ENCODE measurements around the gene SLCO2B1.

SLCO2B1 gene

GRCh38 chr11:75201771-75202170 lies 50.9 kb downstream of the SLCO2B1 start:
- no peak for TF ChIP-seq ZNF274 (IDR thresholded peaks at IDR 0.05; ENCODE audit: low read depth, low read length)

GRCh38 chr11:75202195-75202594 lies 51.3 kb downstream of the SLCO2B1 start:
- no peak for TF ChIP-seq ZNF274 (IDR thresholded peaks at IDR 0.05; ENCODE audit: low read depth, low read length)
- no peak overlapping the region for H3K4me3 ChIP-seq (ENCODE audit: low read length)

More at GRCh38 chr11:75201771-75202170, 50.9 kb downstream of the SLCO2B1 start:
- H3K4me3 ChIP-seq (ENCODE audit: low read length), result no peak overlapping the region

- no peak overlapping the region for H3K4me3 ChIP-seq (ENCODE audit: low read length)
- TF ChIP-seq ZNF274 (IDR thresholded peaks at IDR 0.05; ENCODE audit: low read depth, low read length), result no peak
Measured at GRCh38 chr11:75203138-75203537, 52.2 kb downstream of the SLCO2B1 start.

GRCh38 chr11:75203641-75204011 lies 52.7 kb downstream of the SLCO2B1 start:
- no peak overlapping the region for H3K4me3 ChIP-seq (ENCODE audit: low read length)
- no peak for TF ChIP-seq ZNF274 (IDR thresholded peaks at IDR 0.05; ENCODE audit: low read depth, low read length)

DNA sequence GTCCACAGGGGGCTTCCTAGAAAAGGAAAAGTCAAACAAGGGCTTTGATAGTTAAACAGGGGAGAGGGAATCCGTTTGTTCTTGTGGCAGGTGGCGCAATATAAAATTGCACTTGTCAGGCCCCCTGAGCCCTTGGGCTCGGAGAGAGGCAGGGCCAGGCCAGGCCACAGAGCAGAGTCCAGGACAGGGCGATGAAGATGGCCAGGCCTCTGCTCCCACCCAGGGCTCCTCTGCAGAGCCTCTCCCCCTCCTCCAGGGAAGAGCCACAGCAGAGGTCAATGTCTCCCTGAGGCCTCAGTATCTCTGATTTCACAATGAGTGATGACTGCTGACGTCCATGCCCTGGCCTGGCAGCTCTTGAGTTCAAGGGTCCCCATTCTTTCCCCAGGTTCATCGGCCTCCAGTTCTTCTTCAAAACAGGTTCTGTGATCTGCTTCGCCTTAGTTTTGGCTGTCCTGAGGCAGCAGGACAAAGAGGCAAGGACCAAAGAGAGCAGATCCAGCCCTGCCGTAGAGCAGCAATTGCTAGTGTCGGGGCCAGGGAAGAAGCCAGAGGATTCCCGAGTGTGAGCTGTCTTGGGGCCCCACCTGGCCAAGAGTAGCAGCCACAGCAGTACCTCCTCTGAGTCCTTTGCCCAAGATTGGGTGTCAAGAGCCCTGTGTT lies 53.2 kb downstream of the SLCO2B1 start:
- no peak overlapping the region for H3K4me3 ChIP-seq (ENCODE audit: low read length)
- TF ChIP-seq ZNF274 (IDR thresholded peaks at IDR 0.05; ENCODE audit: low read depth, low read length), result no peak

DNA sequence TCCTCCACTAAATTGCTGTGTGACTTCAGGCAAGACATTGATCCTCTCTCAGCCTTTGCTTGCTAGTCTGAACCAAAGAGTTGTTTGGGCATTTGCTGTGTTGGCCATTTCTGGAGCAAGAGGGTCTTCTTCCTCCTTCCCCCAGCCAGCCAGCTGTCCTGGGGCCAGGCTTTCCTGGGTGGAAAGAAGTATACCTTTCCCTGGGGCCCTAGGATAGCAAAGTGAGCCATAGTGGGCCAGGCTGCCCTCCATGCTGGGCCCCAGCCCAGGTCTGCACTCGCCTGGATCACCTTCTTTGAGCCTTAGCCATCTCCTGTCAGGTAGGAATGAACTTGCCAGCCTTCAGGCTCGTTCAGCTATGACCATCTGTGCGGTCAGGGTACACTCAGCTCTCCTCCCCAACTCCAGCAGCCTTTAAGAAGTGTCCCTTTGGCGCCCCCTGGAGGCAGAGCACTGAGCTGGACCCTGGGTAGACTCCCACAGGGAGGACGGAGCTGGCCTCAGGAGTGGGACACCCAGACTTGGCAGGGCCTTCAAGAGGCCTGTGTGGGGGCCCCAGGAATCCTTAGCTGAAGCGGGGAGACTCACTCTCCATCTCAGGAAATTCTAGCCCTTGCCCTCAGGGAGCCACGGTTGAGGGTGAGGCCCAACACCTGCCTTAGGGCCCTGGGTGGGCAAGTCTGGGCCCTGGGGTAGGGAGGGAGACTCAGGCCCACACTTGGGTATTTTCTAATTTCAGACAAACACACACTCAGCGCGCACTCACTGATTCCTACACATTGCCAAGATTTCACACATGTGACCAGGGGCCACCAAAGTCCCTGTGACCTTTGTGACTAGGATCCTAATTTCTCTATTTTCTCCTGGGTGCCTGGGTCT lies 54.0 kb downstream of the SLCO2B1 start:
- no peak overlapping the region for H3K4me3 ChIP-seq (ENCODE audit: low read length)
- TF ChIP-seq ZNF274 (IDR thresholded peaks at IDR 0.05; ENCODE audit: low read depth, low read length), result no peak

DNA sequence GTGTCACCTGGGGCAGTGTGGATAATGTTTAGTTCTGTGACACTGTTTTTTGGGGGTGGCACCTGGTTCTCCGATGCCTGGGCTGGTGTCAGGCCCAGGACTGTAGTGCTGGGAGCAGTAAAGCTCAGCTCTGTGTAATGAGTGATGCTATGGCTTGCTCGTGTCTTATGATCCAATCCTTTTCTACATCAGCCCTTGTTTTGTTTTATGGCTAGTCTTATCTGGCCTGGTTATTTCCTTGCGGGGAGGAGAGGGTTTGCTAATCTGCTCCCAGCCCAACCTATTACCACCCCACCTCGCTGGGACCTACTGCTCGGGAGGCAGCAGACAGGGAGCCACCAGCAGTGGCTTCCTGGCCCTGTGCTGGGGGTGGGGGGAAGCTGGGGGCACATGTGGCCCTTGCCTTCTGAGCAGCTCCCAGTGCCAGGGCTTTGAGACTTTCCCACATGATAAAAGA lies 54.7 kb downstream of the SLCO2B1 start:
- no peak overlapping the region for H3K4me3 ChIP-seq (ENCODE audit: low read length)
- no peak for TF ChIP-seq ZNF274 (IDR thresholded peaks at IDR 0.05; ENCODE audit: low read depth, low read length)

DNA sequence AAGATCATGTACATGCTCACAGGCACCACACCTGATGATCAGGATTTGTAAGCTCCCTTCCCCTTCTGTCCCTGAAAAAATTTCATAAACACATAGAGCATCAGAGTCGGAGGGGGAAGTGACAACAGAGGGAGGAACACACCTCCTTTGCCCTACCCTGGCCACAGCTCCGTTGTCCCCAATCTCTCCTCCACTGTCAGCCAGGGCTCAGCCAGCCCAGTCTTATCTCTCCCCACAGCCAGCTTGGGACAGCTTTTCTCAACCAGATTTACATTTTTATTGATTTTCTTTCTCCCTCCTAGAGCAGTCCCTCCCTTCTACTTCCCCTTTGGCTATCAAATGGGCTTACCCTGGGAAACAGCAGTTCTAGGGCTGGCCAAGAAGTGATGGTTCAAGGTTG lies 57.5 kb downstream of the SLCO2B1 start:
- no peak overlapping the region for H3K4me3 ChIP-seq (ENCODE audit: low read length)
- no peak for TF ChIP-seq ZNF274 (IDR thresholded peaks at IDR 0.05; ENCODE audit: low read depth, low read length)

DNA sequence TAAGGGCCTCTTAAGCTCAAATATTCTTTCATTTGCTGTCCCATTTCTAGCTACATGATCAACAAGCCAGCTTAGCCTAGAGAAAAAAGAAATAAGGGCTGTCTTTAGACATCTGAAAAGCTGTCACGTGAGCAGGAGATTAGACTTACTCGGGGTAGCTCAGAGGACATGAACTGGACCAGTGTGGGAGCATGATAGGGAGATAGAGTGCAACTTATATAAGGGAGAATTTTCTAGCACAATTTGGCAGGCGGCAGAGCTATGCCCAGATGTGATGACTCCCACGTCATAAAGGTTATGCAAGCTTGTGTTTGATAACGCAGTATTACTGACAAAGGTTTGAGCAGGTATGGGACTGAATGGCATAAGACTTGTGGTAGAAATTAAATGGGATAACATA lies 61.5 kb downstream of the SLCO2B1 start:
- no peak overlapping the region for H3K4me3 ChIP-seq (ENCODE audit: low read length)
- no peak for TF ChIP-seq ZNF274 (IDR thresholded peaks at IDR 0.05; ENCODE audit: low read depth, low read length)

DNA sequence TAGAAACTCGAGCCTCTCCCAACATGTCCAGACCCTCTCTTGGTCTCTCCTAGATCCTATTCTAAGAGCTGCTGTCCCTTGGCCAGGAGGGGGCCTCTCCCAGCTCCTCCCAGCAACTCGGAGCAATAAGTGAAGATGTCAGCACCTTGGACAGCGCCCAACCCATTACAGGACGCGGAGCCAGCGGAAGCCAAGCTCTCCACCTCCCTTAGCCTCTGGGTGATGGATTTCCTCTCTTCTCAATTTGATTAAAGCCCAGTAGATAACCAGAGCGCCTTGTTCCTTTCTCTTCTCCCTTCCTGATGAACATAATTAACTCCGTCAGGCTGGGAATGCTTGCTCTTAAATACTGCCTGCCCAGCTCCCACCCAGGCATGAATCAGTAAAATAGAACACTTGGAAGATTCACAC lies 63.5 kb downstream of the SLCO2B1 start:
- TF ChIP-seq ZNF274 (IDR thresholded peaks at IDR 0.05; ENCODE audit: low read depth, low read length), result no peak
- no peak overlapping the region for H3K4me3 ChIP-seq (ENCODE audit: low read length)

GRCh38 chr11:75214843-75215242 lies 63.9 kb downstream of the SLCO2B1 start:
- no peak overlapping the region for H3K4me3 ChIP-seq (ENCODE audit: low read length)
- TF ChIP-seq ZNF274 (IDR thresholded peaks at IDR 0.05; ENCODE audit: low read depth, low read length), result no peak

DNA sequence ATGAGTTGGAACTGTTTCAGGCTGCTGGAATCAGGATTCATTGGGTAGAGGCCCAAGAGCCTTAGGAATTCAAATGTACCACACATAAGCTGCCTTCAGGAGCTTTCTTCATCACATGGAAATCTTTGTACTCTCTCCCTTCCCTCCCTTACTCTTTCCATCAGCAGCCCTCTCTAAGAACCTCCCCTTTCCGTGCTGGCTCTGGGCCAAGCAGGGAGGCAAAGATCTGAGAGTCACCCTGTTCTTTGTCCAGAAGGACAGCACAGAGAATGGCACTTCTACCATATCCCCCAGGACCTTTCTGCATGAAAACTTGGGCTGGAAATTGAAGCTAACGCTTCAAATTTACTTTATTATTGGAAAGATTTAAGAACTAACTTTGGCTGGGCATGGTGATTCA lies 69.0 kb downstream of the SLCO2B1 start:
- no peak overlapping the region for H3K4me3 ChIP-seq (ENCODE audit: low read length)
- TF ChIP-seq ZNF274 (IDR thresholded peaks at IDR 0.05; ENCODE audit: low read depth, low read length), result no peak

GRCh38 chr11:75223954-75224643 lies 73.2 kb downstream of the SLCO2B1 start:
- TF ChIP-seq ZNF274 (IDR thresholded peaks at IDR 0.05; ENCODE audit: low read depth, low read length), result no peak

DNA sequence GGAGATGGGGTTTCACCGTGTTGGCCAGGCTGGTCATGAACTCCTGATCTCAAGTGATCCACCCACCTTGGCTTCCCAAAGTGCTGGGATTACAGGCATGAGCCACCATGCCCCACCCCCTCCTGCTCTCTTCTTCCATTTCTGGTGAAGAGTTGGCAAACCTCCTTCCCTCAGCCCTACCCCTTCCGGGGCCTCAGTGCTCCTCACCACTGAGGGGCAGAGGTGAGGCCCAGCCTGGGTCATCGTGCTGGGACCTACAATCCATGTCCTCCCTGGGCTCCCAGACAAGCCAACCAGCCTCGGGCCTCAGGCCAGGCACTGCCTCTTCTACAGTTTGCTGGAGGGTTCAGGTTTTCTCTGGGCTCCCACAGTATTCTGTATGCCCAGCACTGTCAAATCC lies 74.9 kb downstream of the SLCO2B1 start:
- TF ChIP-seq ZNF274 (IDR thresholded peaks at IDR 0.05; ENCODE audit: low read depth, low read length), result no peak
- no peak overlapping the region for H3K4me3 ChIP-seq (ENCODE audit: low read length)

More at GRCh38 chr11:75223954-75224643, 73.2 kb downstream of the SLCO2B1 start:
- no peak overlapping the region for H3K4me3 ChIP-seq (ENCODE audit: low read length)
